Fibroblast of lung (primary cell): ENCODE measurements around the gene PIK3CD. TPM values are rescaled to one million over a fixed set of nuclear protein-coding genes. Genes with fewer than 3 reads are reported as not detected.
A peak's percentile ranks its signal among the peaks of the same experiment; 100 is the strongest.

Source experiments
- DNase-seq, 2 donors: peaks; one replicate each; pipeline versions ENCODE4 v3.0.0 to v3.0.0-alpha.2; 2010; ENCODE audit warnings: low read depth in 2 of 2
- H2AFZ ChIP-seq: 2 replicates; pipeline ENCODE4 v1.5.1; 2012; ENCODE audit warnings: low read length, control low read depth, inconsistent platforms
- H3K27ac ChIP-seq: 2 replicates; pipeline ENCODE4 v1.5.1; 2011; ENCODE audit warnings: low read length, control low read depth; ENCODE audit not compliant: insufficient read depth
- H3K27me3 ChIP-seq: 2 replicates; pipeline ENCODE4 v1.5.1; 2011; ENCODE audit warnings: mild to moderate bottlenecking, low read length; ENCODE audit not compliant: control insufficient read depth, insufficient read depth
- H3K36me3 ChIP-seq: 2 replicates; pipeline ENCODE4 v1.5.1; 2011; ENCODE audit warnings: low read length; ENCODE audit not compliant: control insufficient read depth, insufficient read depth
- H3K4me1 ChIP-seq: 2 replicates; pipeline ENCODE4 v1.5.1; 2011; ENCODE audit warnings: low read length; ENCODE audit not compliant: control insufficient read depth, insufficient read depth; ENCODE audit errors: extremely low read depth
- H3K4me2 ChIP-seq: 2 replicates; pipeline ENCODE4 v1.5.1; 2011; ENCODE audit warnings: low read length, control low read depth; ENCODE audit not compliant: insufficient read depth; ENCODE audit errors: extremely low read depth
- H3K4me3 ChIP-seq, 4 experiments: fragments of 200-600 bp in 1 of 4; sonication (generic) in 1 of 4; replicated peaks in 1 of 4; 2 replicates each; pipeline ENCODE4 v1.5.1; 2011 to 2016; ENCODE audit warnings: low read length in 4 of 4, low read depth in 3 of 4, mild to moderate bottlenecking in 3 of 4, control low read depth in 2 of 4, inconsistent platforms in 1 of 4, mixed read lengths in 1 of 4; ENCODE audit not compliant: insufficient read depth in 1 of 4; ENCODE audit errors: control extremely low read depth in 1 of 4
- H3K79me2 ChIP-seq: 2 replicates; pipeline ENCODE4 v1.5.1; 2012; ENCODE audit warnings: mild to moderate bottlenecking, low read length, inconsistent platforms; ENCODE audit not compliant: control insufficient read depth, insufficient read depth
- H3K9ac ChIP-seq: 2 replicates; pipeline ENCODE4 v1.5.1; 2011; ENCODE audit warnings: mild to moderate bottlenecking, low read length, control low read depth; ENCODE audit not compliant: insufficient read depth
- H3K9me3 ChIP-seq: 2 replicates; pipeline ENCODE4 v1.5.1; 2012; ENCODE audit warnings: low read depth, low read length; ENCODE audit not compliant: control insufficient read depth, insufficient read depth
- H4K20me1 ChIP-seq: 2 replicates; pipeline ENCODE4 v1.5.1; 2011; ENCODE audit warnings: low read length; ENCODE audit not compliant: control insufficient read depth, insufficient read depth; ENCODE audit errors: extremely low read depth
- CTCF ChIP-seq, 2 donors: IDR thresholded peaks in 1 of 2; conservative IDR thresholded peaks in 1 of 2; 1 replicate in 1 of 2; 2 replicates in 1 of 2; pipeline ENCODE4 v1.5.1; 2011 to 2012; ENCODE audit warnings: low read length in 2 of 2, control low read depth in 1 of 2, inconsistent platforms in 1 of 2, low read depth in 1 of 2, mild to moderate bottlenecking in 1 of 2
- EZH2 ChIP-seq: IDR thresholded peaks from 2 replicates; pipeline ENCODE4 v1.5.1; 2012; ENCODE audit warnings: low read length, control low read depth, mild to moderate bottlenecking; ENCODE audit errors: missing control alignments
- polyA plus RNA-seq, 2 donors: library from polyadenylated mRNA; depleted of rRNA in 1 of 2; stranded (reverse) in 1 of 2; unstranded in 1 of 2; fragments of >200 nt; gene quantifications; 2 replicates each; pipeline ENCODE4 v1.2.1, GENCODE V29; 2011 to 2012; ENCODE audit warnings: missing spikeins in 1 of 2
- total RNA-seq: library from RNA; depleted of rRNA; stranded (reverse); fragments of >200 nt; gene quantifications from 2 replicates; pipeline ENCODE4 v1.2.1, GENCODE V29; 2014

PIK3CD gene
- total and polyA plus RNA-seq, 2 donors (not counting 1 experiment from before 2014, with no cell fraction given), result 2.8 to 6.4 TPM

- H3K9ac ChIP-seq, result no peak overlapping the region
- DNase-seq, result no peak
- TF ChIP-seq CTCF (conservative IDR thresholded peaks at IDR 0.05 in 1 of 2, IDR thresholded peaks at IDR 0.05 in 1 of 2; ENCODE audit: low read depth in 1 of 2, low read length in 2 of 2), result no peak
- TF ChIP-seq EZH2, result no peak
- no peaks in the 10 kb centered on the region for H3K79me2 ChIP-seq
- H3K27ac ChIP-seq, result no peak overlapping the region
- H4K20me1 ChIP-seq, result no peaks in the 10 kb centered on the region
- H3K4me3 ChIP-seq, result peak overlapping the region in 2 of 4 experiments; percentile 53 to 65
- H2AFZ ChIP-seq, result no peak overlapping the region
- H3K9me3 ChIP-seq, result no peaks in the 10 kb centered on the region
- H3K27me3 ChIP-seq, result no peaks in the 10 kb centered on the region
- peak overlapping the region; percentile 85 for H3K4me2 ChIP-seq
- peaks cover 12% of the 10 kb centered on the region for H3K4me1 ChIP-seq
- H3K36me3 ChIP-seq, result no peaks in the 10 kb centered on the region
These were observed 39.0 kb downstream of the PIK3CD start for GRCh38 chr1:9690440-9691107.

- Histone ChIP-seq H3K9ac (no peak overlapping the region), H2AFZ (no peak overlapping the region), H3K36me3 (no peaks in the 10 kb centered on the region), H3K4me1 (peaks cover 12% of the 10 kb centered on the region), H3K4me3 (no peak overlapping the region), H4K20me1 (no peaks in the 10 kb centered on the region), H3K9me3 (no peaks in the 10 kb centered on the region), H3K4me2 (no peak overlapping the region), H3K27ac (no peak overlapping the region), H3K79me2 (no peaks in the 10 kb centered on the region), H3K27me3 (no peaks in the 10 kb centered on the region)
- DNase-seq, result peak in 1 of 2 donors; percentile 81
- no peak for TF ChIP-seq CTCF (conservative IDR thresholded peaks at IDR 0.05 in 1 of 2, IDR thresholded peaks at IDR 0.05 in 1 of 2; ENCODE audit: low read depth in 1 of 2, low read length in 2 of 2)
- TF ChIP-seq EZH2, result no peak
These were observed 39.5 kb downstream of the PIK3CD start for GRCh38 chr1:9691108-9691445.

- peaks cover 12% of the 10 kb centered on the region for H3K4me1 ChIP-seq
- H3K27me3 ChIP-seq, result no peaks in the 10 kb centered on the region
- H3K36me3 ChIP-seq, result no peaks in the 10 kb centered on the region
- no peaks in the 10 kb centered on the region for H3K9me3 ChIP-seq
- H3K27ac ChIP-seq, result no peak overlapping the region
- no peak overlapping the region for H3K4me2 ChIP-seq
- no peak overlapping the region for H3K4me3 ChIP-seq
- peak in 1 of 2 donors; percentile 22 for DNase-seq
- H3K79me2 ChIP-seq, result no peaks in the 10 kb centered on the region
- no peaks in the 10 kb centered on the region for H4K20me1 ChIP-seq
- no peak overlapping the region for H2AFZ ChIP-seq
- H3K9ac ChIP-seq, result no peak overlapping the region
- no peak for TF ChIP-seq EZH2
- peak in 1 of 2 donors; percentile 2 for TF ChIP-seq CTCF (conservative IDR thresholded peaks at IDR 0.05 in 1 of 2, IDR thresholded peaks at IDR 0.05 in 1 of 2; ENCODE audit: low read depth in 1 of 2, low read length in 2 of 2)
These were observed 40.2 kb downstream of the PIK3CD start for GRCh38 chr1:9691691-9692090.
